HL-60 (cell line): ENCODE results near the gene RBPJ.

Experiments
- DNase-seq, 2 experiments: peaks; one replicate each; pipeline ENCODE4 v3.0.0-alpha.2; 2010 to 2020; ENCODE audit warnings: low read depth in 1 of 2, low spot score in 1 of 2
- H3K27ac ChIP-seq: fragments of 250-450 bp; sonication (Bioruptor Pico); replicated peaks from 2 replicates; pipeline ENCODE4 v1.5.1; 2020; ENCODE audit warnings: mild to moderate bottlenecking, moderate library complexity
- H3K27me3 ChIP-seq: fragments of 250-450 bp; sonication (Bioruptor Pico); 2 replicates; pipeline ENCODE4 v1.5.1; 2021; ENCODE audit warnings: mild to moderate bottlenecking, moderate library complexity; ENCODE audit not compliant: insufficient read depth, poor library complexity, severe bottlenecking
- H3K4me3 ChIP-seq: replicated peaks from 2 replicates; pipeline ENCODE4 v1.5.1; 2011; ENCODE audit warnings: mild to moderate bottlenecking, control low read depth, low read length; ENCODE audit not compliant: insufficient read depth
- GABPA ChIP-seq: IDR thresholded peaks from 2 replicates; pipeline ENCODE4 v1.6.1; 2012; ENCODE audit warnings: low read depth
- POLR2AphosphoS5 ChIP-seq: IDR thresholded peaks from 2 replicates; pipeline ENCODE4 v1.6.1; 2012; ENCODE audit warnings: low read depth
- REST ChIP-seq: IDR thresholded peaks from 2 replicates; pipeline ENCODE4 v1.6.1; 2012; ENCODE audit warnings: low read depth; ENCODE audit not compliant: insufficient replicate concordance
- SPI1 ChIP-seq: IDR thresholded peaks from 2 replicates; pipeline ENCODE4 v1.6.1; 2012; ENCODE audit warnings: low read depth, mild to moderate bottlenecking, borderline replicate concordance
- TF ChIP-seq, protein P1 (sequence below): IDR thresholded peaks from one replicate; pipeline ENCODE4 v1.5.1; 2011; ENCODE audit warnings: low read length, control low read depth, inconsistent platforms; ENCODE audit not compliant: insufficient read depth

The RBPJ gene

GRCh38 chr4:26447378-26447777, 126.6 kb downstream of the RBPJ start:
- no peak for TF ChIP-seq REST
- peak; percentile 89 for TF ChIP-seq SPI1
- Histone ChIP-seq H3K27me3 (no peaks in the 10 kb centered on the region), H3K27ac (no peak overlapping the region), H3K4me3 (no peak overlapping the region)
- DNase-seq = no peak

DNA sequence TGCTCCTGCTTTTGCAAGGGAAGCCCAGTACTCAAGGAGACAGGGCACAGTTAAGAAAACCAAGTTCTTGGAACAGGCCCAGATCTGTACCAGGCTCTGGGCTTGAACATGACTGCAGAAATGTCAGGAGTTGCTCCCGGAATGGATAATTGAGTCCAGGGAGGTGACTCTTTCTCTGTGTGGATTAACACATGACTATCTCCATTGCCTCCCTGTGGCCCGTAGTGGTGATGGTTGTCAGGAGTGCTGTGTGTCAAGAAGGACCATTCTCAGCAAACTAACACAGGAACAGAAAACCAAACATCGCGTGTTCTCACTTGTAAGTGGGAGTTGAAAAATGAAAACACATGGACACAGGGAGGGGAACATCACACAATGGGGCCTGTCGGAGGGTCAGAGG, 129.6 kb downstream of the RBPJ start:
- TF ChIP-seq SPI1 (no peak), REST (no peak), GABPA (no peak), POLR2AphosphoS5 (no peak)
- TF ChIP-seq, protein P1, sequence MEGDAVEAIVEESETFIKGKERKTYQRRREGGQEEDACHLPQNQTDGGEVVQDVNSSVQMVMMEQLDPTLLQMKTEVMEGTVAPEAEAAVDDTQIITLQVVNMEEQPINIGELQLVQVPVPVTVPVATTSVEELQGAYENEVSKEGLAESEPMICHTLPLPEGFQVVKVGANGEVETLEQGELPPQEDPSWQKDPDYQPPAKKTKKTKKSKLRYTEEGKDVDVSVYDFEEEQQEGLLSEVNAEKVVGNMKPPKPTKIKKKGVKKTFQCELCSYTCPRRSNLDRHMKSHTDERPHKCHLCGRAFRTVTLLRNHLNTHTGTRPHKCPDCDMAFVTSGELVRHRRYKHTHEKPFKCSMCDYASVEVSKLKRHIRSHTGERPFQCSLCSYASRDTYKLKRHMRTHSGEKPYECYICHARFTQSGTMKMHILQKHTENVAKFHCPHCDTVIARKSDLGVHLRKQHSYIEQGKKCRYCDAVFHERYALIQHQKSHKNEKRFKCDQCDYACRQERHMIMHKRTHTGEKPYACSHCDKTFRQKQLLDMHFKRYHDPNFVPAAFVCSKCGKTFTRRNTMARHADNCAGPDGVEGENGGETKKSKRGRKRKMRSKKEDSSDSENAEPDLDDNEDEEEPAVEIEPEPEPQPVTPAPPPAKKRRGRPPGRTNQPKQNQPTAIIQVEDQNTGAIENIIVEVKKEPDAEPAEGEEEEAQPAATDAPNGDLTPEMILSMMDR = no peak
- no peak for DNase-seq
- H3K27ac ChIP-seq = no peak overlapping the region

GRCh38 chr4:26451597-26451996, 130.8 kb downstream of the RBPJ start:
- Histone ChIP-seq H3K4me3 (no peak overlapping the region), H3K27me3 (no peaks in the 10 kb centered on the region), H3K27ac (no peak overlapping the region)
- TF ChIP-seq REST (no peak), SPI1 (no peak), POLR2AphosphoS5 (no peak), GABPA (no peak)
- TF ChIP-seq, protein P1 = no peak
- DNase-seq = no peak

More for the DNA sequence above, 129.6 kb downstream of the RBPJ start:
- H3K27me3 ChIP-seq = no peaks in the 10 kb centered on the region
- no peak overlapping the region for H3K4me3 ChIP-seq
